Measurements from ENCODE around the gene COL4A2. TPM values are rescaled to one million over a fixed set of nuclear protein-coding genes. Genes with fewer than 3 reads are reported as not detected.

Gene COL4A2
- polyA plus RNA-seq, 4 donors, result 384 to 475 (median 465) TPM

DNA sequence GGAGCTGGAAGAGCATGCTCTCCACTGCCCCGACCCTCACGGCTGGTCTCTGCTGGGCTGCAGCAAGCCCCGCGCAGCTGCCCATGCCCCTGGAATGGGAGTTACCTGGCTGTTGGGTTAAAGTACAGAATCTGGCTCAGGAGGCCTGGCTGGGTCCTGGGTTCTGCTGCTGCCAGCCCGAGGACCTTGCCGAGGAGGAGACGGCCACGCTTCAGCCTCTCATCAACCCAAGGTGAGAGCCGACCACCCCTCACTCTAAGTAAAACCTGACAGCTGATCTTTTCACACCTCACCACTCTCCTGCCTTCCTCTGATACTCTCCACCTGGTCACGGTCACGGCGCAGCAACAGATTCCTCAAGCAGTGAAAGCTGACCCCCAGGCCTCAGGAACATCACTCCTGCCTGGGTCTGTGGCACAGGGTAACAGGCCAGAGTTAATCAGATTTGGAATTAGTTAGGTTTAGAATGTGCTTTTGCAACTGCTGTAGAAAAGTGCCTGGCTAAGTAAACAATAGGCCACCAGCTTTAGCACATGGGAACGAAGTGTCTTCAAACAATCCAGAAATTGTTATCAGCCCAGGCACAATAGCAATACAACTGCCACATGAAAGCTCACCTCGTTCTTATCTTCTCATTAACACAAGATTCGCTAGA lies 233.9 kb downstream of the COL4A2 start:
- DNase-seq (ENCODE audit: low read depth in 4 of 4, low spot score in 3 of 4), result no peak

DNA sequence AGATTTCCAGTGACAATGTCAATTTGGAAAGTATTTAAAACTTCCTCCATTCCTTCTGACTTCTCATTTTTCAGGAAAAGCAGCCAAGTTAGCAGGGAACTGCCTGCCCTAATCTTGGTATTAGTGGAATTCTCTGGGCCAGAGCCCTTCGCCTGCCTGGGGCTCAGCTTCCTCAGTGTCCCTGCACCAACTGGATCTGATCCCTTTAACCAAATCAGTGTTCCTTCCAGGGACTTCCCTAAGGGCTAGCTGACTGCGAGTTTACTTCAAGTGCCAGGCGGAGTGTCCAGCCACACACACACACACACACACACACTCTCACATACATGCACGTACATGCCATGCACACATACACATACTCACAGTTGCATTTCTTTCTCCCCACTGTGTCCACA lies 234.4 kb downstream of the COL4A2 start:
- no peak for DNase-seq (ENCODE audit: low read depth in 4 of 4, low spot score in 3 of 4)

DNA sequence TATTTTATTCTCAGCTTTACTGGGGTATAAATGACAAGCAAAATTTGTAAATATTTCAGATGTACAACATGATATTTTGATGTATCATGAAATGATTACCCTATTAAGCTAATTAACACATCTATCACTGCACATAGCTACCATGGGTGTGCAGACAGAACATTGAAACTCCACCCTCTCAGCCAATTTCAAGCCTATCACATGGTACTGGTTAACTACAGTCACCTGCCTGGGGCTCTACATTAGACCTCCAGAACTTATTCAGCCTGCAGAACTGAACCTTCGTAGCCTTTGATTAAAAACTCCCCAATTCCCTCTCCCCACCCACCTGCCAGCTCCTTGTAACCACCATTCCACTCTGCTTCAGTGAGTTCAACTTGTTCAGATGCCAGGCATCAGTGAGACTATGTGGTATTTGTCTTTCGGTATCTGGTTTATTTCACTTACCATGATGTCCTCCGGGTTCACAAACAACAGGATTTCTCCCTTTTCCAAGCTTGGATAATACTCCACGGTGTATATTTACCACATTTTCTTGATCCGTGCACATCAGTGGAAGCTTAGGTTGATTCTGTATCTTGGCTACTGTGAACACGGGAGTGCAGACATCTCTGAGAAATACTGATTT lies 235.2 kb downstream of the COL4A2 start:
- no peak for DNase-seq (ENCODE audit: low read depth in 4 of 4, low spot score in 3 of 4)

DNA sequence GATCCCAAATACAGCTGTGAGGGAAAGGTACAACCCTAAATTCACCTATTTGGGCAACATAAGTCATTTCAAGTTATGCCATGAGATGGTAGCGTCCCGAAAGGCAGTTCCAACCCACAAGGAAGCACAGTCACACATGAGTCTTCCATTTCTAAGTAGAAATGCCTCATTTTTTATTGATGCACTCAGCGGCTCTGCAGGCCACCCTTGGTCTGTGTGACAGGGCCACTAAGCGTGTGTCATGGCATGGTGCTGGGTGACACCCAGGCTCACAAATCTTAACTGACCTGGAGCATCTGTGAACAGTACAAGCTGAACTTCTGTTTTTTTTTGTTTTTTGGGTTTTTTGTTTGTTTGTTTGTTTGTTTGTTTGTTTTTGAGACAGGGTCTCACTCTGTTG lies 239.3 kb downstream of the COL4A2 start:
- no peak for DNase-seq (ENCODE audit: low read depth in 4 of 4, low spot score in 3 of 4)

DNA sequence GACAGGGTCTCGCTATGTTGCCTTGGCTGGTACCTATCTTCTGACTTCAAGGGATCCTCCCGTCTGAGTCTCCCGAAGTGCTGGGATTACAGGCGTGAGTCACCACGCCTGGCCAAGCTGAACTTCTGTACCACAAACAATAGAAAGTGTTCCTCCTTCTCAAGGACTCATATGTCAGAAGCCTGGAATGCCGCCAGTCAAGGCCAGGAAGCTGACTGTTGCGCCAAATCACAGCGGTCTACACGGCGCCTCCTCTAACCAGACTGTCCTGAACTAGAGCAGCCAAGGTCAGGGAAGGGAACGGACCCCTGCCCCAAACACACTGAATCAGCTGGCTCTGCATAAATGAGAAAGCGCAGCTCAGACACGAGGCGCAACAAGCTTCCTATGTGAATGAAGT lies 239.8 kb downstream of the COL4A2 start:
- DNase-seq (ENCODE audit: low read depth in 4 of 4, low spot score in 3 of 4), result no peak

DNA sequence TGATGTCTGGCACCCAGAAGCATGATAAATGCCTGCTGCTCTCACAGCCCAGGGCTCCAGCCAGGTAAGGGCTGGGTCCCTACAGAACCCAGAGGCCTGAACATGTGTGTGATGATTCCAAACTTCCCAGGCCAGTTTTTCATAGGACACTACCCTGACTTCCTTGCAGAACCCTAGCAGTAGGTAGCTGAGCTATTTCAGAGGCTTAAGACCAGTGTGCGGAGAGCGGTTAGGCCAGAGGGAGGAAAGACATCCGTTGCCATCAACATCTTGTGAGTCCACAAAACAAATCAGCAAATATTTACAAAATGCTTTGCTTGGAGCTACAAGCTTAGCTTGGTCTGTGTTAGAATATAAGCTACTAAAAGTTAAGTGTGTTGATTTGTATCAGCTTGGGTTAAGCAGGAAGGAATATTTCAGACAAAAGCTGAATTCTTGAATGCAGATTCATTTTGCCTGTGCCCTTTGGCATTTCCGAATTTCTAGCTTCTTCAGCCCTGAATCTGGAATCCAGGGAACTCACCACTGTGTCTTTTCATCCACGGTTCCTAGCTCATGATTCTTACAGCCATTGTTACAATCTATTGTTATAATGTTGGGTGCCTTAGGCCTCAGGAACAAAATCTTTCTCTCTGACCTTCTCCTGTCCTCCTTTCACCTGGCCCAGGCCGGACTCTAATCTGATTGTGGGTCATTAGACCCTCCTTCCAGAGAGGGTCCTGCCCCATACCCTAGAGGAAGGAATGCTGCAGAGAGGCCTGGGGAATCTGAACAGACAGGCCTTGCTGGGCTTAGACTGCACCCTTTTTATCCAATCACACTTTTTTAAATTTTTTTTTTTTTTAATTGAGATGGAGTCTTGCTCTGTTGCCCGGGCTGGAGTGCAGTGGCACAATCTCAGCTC lies 242.1 kb downstream of the COL4A2 start:
- no peak for DNase-seq (ENCODE audit: low read depth in 4 of 4, low spot score in 3 of 4)

DNA sequence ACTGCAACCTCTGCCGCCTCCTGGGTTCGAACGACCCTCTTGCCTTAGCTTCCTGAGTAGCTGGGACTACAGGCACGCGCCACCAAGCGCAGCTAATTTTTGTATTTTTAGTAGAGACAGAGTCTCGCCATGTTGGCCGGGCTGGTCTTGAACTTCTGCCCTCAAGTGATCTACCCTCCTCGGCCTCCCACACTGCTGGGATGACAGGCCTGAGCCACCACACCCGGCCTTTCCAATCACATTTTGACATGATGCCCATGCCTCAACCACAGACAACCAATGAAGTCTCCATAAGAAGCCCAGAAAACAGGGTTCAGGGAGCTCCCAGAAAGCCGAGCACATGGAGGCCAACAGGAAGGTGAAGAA lies 242.7 kb downstream of the COL4A2 start:
- DNase-seq (ENCODE audit: low read depth in 4 of 4, low spot score in 3 of 4), result no peak

DNA sequence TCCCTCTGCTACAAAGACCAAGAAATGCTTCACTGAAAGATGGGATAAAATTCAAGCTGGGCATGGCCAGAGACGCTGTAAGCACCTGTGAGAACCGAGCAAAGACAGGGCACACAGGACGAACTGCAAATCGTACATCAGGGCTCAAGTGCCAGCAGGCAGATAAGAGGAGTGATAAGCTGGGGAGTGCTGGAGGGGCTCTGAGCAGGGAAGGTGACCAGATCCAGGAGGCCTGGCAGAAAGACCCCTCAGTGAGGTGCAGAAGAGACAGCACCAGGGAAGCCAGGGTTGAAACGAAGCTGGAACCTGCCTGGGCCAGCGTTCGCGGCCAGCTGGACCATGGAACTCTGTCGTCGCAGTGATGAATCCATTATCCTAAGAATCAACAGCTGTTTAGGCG lies 244.2 kb downstream of the COL4A2 start:
- DNase-seq (ENCODE audit: low read depth in 4 of 4, low spot score in 3 of 4), result no peak

DNA sequence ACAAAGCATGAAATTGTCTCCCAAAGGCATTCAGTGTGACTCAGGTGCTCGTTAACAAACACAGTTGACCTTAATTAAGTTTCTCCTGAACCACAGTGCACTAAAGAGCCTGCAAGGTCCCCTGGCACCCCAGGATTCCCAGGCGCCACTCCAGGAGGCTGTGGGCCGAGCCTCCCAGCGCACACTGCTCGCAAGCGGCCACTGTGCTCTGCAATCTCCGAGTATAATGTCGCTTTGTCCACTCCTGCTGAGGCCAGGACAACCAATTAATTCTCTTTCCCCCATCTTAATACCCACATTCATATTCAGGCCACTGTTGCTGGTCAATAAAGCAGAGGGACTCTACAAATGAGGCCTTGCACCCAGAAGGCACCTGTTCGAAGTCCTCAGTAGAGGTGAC lies 245.7 kb downstream of the COL4A2 start:
- DNase-seq (ENCODE audit: low read depth in 4 of 4, low spot score in 3 of 4), result no peak

DNA sequence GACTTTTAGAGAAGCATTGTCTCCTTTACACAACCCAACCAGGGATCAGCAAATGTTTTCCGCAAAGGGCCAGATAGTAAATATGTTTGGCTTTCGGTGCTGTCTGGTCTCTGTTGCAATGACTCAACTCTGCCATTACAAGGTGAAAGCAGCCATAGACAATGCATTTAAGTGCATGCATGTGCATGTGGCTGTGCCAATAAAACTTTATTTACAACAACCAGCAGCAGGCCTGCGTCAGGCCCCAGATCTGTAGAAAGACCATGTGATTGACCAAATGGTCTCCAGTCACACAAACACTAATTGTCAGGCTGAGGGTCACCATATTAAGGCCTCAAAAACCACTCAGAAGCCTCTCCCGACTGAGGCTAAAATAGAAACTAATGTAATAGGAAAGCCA lies 246.3 kb downstream of the COL4A2 start:
- no peak for DNase-seq (ENCODE audit: low read depth in 4 of 4, low spot score in 3 of 4)

DNA sequence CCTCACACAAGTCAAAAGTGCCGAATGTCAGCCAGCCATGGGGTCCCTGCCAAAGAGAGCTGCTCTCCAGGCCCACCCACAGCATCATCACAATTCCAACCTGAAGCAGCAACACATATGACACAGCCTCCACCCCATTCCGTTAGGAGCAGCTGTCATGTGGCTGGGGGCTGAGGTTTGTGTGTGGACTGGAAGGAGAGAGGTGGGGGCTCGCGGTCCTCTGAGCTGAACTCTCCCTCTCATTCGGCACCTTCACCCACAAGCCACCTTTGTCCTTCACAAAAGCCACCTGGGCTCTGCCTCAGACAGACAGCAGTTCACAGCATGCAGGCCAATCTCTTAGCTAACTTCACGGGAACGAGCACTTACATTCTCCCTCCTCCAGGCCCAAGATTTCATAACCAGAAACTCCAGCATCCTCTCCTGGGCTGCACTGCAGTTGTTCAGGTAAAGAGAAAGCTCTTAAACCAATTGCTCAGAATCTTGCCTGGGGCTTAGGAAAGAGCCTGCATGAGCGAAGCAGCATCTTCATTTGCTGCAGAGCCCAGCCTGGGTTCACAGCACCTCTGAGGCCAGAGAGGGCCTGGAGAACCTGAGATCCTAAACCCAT lies 247.2 kb downstream of the COL4A2 start:
- no peak for DNase-seq (ENCODE audit: low read depth in 4 of 4, low spot score in 3 of 4)

DNA sequence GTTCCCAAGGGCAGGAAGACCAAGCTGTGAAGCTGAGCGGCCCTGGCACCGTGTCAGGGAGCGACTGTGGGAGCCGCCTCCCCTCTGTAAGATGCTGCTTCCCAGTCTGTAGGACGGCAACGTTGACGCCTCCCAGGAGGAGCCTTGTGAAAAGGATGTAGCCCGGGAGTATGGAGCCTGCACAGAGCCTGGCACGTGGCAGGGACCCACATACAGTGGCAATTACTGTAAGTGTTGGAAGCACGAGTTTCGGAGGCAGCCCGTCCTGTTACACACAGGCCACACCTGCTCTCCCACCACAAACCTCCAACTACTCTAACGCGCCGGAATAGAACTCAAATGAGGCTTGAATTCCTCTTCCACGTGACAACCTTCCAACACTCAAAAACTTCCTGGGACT lies 247.9 kb downstream of the COL4A2 start:
- no peak for DNase-seq (ENCODE audit: low read depth in 4 of 4, low spot score in 3 of 4)

DNA sequence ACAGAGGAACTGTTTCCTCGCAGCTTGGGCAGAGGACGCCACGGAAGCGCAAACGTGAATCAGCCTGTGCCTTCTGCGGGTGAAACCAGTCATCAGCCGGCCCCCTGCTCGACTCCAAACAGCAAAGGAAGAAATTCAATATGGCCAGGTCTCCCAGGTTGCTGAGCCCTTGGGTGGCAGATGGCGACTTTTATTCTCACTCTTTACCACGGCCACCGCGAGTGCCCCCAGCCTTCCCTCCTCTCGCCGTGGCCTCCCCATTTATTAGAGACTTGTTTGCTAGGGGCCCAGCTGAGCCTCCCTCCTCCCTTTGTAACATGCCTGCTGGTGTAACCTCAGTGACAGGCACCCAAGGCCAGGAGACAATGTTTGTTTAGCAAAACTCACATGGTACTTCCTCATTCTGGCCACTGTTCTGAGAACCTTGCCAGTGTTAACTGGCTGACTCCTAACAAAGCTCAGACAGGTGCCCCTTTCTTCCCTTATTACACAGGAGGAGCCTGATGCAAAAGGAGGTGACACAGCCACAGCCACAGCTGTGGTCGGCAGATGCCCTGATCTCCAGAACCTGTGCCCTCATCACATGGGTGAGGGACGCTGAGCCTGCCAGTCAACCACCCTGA lies 248.6 kb downstream of the COL4A2 start:
- no peak for DNase-seq (ENCODE audit: low read depth in 4 of 4, low spot score in 3 of 4)

DNA sequence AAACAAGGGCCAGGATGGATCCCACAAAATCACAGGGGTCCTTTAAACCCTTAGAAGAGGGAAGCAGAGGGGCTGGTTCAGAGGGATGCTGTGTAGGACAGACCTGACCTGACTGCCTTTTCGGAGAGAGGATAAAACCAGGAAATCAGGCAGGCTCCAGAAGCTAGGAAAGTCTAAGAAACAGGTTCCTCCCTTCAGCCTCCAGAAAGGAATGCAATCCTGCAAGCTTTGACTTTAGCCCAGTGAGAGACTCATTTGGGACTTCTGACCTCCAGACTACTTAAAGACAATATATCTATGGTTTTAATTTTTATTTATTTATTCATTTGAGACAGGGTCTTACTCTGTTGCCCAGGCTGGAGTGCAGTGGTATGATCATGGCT lies 249.1 kb downstream of the COL4A2 start:
- DNase-seq (ENCODE audit: low read depth in 4 of 4, low spot score in 3 of 4), result no peak

DNA sequence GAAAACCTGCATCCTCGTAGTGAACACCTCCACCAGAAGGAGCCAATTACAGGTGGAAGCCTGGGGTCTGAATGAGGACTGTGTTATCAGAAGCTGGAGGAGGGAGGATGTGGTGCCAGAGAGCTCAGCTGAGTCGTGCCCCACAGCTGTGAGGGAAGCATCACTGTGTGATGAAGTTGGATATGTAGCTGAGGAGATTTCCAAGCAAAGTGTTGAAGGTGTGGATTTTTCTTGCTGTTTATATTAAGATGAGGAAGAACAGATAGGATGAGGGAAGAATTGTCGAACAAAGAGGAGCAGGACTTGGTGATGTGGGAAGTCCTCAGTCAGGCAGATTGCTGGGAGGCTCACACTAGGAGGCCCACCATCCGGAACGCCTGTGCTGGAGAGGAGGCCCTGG lies 250.0 kb downstream of the COL4A2 start:
- DNase-seq (ENCODE audit: low read depth in 4 of 4, low spot score in 3 of 4), result no peak

DNA sequence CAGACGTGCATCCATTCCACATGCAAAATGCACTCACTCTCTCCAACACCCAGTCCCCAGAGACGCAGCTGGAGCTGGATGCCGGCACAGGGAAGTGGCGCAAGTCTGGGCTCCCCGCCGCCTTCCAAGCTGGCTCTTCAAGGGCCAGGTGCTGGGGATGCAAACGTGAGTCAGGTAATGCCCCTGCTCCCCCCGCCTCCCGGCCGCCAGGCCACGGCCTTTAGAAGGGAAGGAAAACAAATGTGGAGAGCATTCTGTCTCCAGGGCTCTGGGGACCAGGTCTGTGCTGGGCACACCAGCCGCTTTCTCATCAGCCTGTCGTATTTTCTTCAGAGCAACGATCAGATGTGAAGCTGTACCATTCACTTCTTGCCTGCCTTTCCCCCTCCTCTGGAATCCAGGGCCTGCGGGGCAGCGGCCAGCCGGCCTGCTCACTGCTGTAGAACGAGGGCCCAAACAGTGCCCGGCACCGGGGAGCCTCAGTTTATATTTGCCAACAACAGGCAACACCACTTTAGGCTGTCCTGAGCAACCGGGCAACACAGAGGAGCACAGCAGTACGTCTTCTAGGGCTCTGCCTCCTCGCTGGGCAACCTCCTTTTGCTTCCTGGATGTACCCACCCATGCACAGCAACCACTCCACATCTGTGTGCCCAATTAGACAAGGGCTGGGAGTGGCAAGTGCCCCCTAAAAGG lies 250.7 kb downstream of the COL4A2 start:
- no peak for DNase-seq (ENCODE audit: low read depth in 4 of 4, low spot score in 3 of 4)

DNA sequence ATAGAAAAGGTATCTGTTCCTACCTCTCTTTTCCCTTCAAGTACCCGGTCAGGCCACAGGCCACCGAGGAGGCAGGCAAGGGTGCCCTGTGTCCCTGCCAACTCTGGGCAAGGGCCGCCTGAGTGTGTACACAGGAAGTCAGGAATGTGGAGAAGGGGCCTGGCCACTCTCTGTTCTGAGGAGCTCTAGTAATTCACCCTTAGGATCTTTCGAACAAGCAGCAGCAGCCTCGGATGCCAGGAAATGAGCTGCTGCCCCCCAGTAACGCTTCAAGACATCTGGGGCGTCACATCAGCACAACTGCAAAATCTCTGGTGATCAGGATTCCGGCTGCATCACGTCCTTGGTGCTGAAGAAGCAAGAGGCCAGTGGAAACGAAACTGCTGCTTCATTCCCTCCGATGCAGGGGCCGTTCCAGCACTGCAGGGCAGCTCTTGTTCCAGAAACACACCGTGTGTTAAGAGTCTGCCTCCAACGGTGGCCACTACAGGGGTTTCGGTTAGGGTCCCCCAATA lies 252.4 kb downstream of the COL4A2 start:
- no peak for DNase-seq (ENCODE audit: low read depth in 4 of 4, low spot score in 3 of 4)

DNA sequence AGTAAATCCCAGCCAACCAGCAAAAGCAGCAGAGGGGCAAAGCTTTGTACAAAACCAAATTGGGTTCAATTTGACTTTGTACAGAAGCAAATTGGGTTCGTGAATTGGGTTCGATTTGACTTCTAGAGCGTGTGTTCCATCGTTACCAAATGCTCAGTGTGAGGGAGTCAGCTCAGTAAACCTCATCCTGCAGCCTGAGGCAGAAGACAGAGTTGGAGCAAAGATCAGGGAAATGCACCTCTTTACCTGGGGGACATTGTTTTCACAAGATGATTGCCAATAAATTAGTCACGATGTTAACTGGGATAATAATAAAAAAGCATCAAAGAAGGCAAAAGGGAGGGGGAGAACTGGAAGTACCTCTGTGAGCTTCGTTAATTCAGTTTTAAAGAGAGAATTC lies 252.9 kb downstream of the COL4A2 start:
- DNase-seq (ENCODE audit: low read depth in 4 of 4, low spot score in 3 of 4), result no peak

DNA sequence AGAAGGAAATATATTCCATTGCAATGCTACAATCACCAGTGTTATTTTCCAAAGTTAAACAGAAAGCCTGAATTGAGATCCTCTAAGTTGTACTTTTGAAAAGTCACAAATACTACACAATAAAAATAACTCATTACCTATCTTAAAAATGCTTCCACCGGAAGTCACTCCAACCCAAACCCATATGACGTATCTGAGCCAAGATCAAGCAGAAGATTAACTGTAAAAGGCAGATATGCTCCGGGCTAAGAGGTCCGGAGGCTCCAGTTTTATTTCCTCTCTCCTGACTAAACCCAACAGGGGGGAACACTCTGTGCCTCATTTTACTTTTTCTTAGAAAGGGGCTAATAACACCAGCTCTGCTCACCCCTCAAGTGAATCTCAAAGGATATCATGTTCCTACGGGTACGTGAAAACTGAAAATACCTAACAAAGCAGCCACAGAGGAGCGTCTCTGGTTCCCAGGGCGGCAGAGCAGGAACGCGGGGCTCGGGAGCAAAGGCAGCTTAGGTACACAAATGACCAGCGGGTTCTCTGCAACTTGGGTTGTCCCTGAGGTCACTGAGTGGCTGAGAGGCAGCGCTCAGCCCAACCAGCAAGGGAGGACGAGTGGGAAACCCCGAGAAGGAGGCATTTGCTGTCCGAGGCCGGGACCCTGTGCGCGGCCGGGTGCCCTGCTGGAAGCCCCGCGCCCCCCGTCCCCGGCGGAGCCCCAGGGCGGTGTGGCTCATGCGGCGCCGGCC lies 253.7 kb downstream of the COL4A2 start:
- DNase-seq (ENCODE audit: low read depth in 4 of 4, low spot score in 3 of 4), result no peak
